Osteoblast (primary cell): Measurements from ENCODE around the gene SLC35F4. TPM values are rescaled to one million over a fixed set of nuclear protein-coding genes. Genes with fewer than 3 reads are reported as not detected.

Experiments used
- DNase-seq: peaks from one replicate; pipeline ENCODE4 v3.0.0; 2011; ENCODE audit warnings: low spot score, mixed read lengths; ENCODE audit not compliant: insufficient read length; ENCODE audit errors: missing footprints
- H2AFZ ChIP-seq: 2 replicates; pipeline ENCODE4 v1.6.0; 2011; ENCODE audit warnings: mild to moderate bottlenecking, low read length
- H3K27ac ChIP-seq: 2 replicates; pipeline ENCODE4 v1.5.1; 2011; ENCODE audit warnings: mild to moderate bottlenecking, low read depth, low read length, moderate library complexity
- H3K27me3 ChIP-seq: 2 replicates; pipeline ENCODE4 v1.6.0; 2012; ENCODE audit warnings: mild to moderate bottlenecking, control low read depth, inconsistent platforms, low read length, moderate library complexity; ENCODE audit not compliant: insufficient read depth
- H3K36me3 ChIP-seq: 2 replicates; pipeline ENCODE4 v1.5.1; 2011; ENCODE audit warnings: mild to moderate bottlenecking, low read length, control low read depth, moderate library complexity; ENCODE audit not compliant: insufficient read depth
- H3K4me1 ChIP-seq: 2 replicates; pipeline ENCODE4 v1.5.1; 2011; ENCODE audit warnings: mild to moderate bottlenecking, low read length, control low read depth, moderate library complexity; ENCODE audit not compliant: insufficient read depth
- H3K4me2 ChIP-seq: 2 replicates; pipeline ENCODE4 v1.6.0; 2011; ENCODE audit warnings: mild to moderate bottlenecking, low read length; ENCODE audit not compliant: insufficient read depth
- H3K4me3 ChIP-seq: fragments of 200-600 bp; sonication (generic); 3 replicates; pipeline ENCODE4 v1.5.1; 2012; ENCODE audit warnings: mild to moderate bottlenecking, low read length, inconsistent platforms; ENCODE audit not compliant: insufficient read depth
- H3K79me2 ChIP-seq: 2 replicates; pipeline ENCODE4 v1.6.0; 2012; ENCODE audit warnings: mild to moderate bottlenecking, low read length, control low read depth, inconsistent platforms; ENCODE audit not compliant: insufficient read depth
- H3K9me3 ChIP-seq: 2 replicates; pipeline ENCODE4 v1.5.1; 2011; ENCODE audit warnings: low read depth, low read length, control low read depth
- H4K20me1 ChIP-seq: 2 replicates; pipeline ENCODE4 v1.6.0; 2012; ENCODE audit warnings: mild to moderate bottlenecking, low read length, control low read depth; ENCODE audit not compliant: insufficient read depth
- CTCF ChIP-seq: IDR thresholded peaks from 2 replicates; pipeline ENCODE4 v1.5.1; 2011; ENCODE audit warnings: mild to moderate bottlenecking, low read depth, low read length, moderate library complexity; ENCODE audit errors: extremely low read depth
- total RNA-seq: library from RNA; depleted of rRNA; stranded (reverse); fragments of >200 nt; gene quantifications from 2 replicates; pipeline ENCODE4 v1.2.3, GENCODE V29; 2012

The SLC35F4 gene
- total RNA-seq, 1 donor: not detected

- Histone ChIP-seq H4K20me1 (no peaks in the 10 kb centered on the region), H3K27ac (no peak overlapping the region), H3K4me3 (no peak overlapping the region), H3K27me3 (no peaks in the 10 kb centered on the region), H2AFZ (no peak overlapping the region), H3K4me2 (no peak overlapping the region), H3K4me1 (no peaks in the 10 kb centered on the region), H3K9me3 (no peaks in the 10 kb centered on the region), H3K36me3 (no peaks in the 10 kb centered on the region), H3K79me2 (no peaks in the 10 kb centered on the region)
- TF ChIP-seq CTCF: no peak
- DNase-seq: no peak
These were observed 104.1 kb downstream of the SLC35F4 start for GRCh38 chr14:57761800-57762199.

- no peaks in the 10 kb centered on the region for H3K9me3 ChIP-seq
- no peaks in the 10 kb centered on the region for H3K79me2 ChIP-seq
- TF ChIP-seq CTCF: no peak
- no peaks in the 10 kb centered on the region for H4K20me1 ChIP-seq
- H3K4me2 ChIP-seq: no peak overlapping the region
- no peak overlapping the region for H3K4me3 ChIP-seq
- no peaks in the 10 kb centered on the region for H3K27me3 ChIP-seq
- no peak overlapping the region for H2AFZ ChIP-seq
- no peak overlapping the region for H3K27ac ChIP-seq
- DNase-seq: no peak
- H3K4me1 ChIP-seq: no peaks in the 10 kb centered on the region
- H3K36me3 ChIP-seq: no peaks in the 10 kb centered on the region
These were observed 105.0 kb downstream of the SLC35F4 start for GRCh38 chr14:57760896-57761295.

GRCh38 chr14:57755018-57755521, 110.8 kb downstream of the SLC35F4 start:
- Histone ChIP-seq H3K27me3 (no peaks in the 10 kb centered on the region), H3K27ac (no peak overlapping the region), H2AFZ (no peak overlapping the region), H3K4me1 (no peaks in the 10 kb centered on the region), H4K20me1 (no peaks in the 10 kb centered on the region), H3K36me3 (no peaks in the 10 kb centered on the region), H3K4me2 (no peak overlapping the region), H3K4me3 (no peak overlapping the region), H3K9me3 (no peaks in the 10 kb centered on the region), H3K79me2 (no peaks in the 10 kb centered on the region)
- no peak for TF ChIP-seq CTCF
- DNase-seq: no peak

GRCh38 chr14:57754527-57754926, 111.4 kb downstream of the SLC35F4 start:
- Histone ChIP-seq H3K9me3 (no peaks in the 10 kb centered on the region), H3K4me1 (peaks cover 1% of the 10 kb centered on the region), H3K27ac (no peak overlapping the region), H3K36me3 (no peaks in the 10 kb centered on the region), H3K4me3 (no peak overlapping the region), H3K79me2 (no peaks in the 10 kb centered on the region), H3K27me3 (no peaks in the 10 kb centered on the region), H2AFZ (no peak overlapping the region), H4K20me1 (no peaks in the 10 kb centered on the region), H3K4me2 (no peak overlapping the region)
- DNase-seq: no peak
- no peak for TF ChIP-seq CTCF
